CD4-positive, CD25-positive, alpha-beta regulatory T cell (primary cell): ENCODE measurements around the gene ASAP2. TPM values are rescaled to one million over a fixed set of nuclear protein-coding genes. Genes with fewer than 3 reads are reported as not detected.

Source experiments
- ATAC-seq, 2 donors: fragments of 150-1000 bp; cut with Tn5 transposase; one replicate each; pipeline ENCODE4 v1.10.0; 2021; ENCODE audit warnings: low read depth in 2 of 2, moderate number of reproducible peaks in 2 of 2, moderate library complexity in 1 of 2
- DNase-seq, 3 donors: peaks; one replicate each; pipeline versions ENCODE4 v3.0.0 to v3.0.0-alpha.2; 2012 to 2022; ENCODE audit warnings: mixed read lengths in 1 of 3
- H3K27ac ChIP-seq: one replicate; pipeline ENCODE4 v1.7.0; 2013; ENCODE audit warnings: mild to moderate bottlenecking, low read length; ENCODE audit not compliant: insufficient read depth, poor library complexity, severe bottlenecking
- H3K27me3 ChIP-seq: one replicate; pipeline ENCODE4 v1.7.0; 2013; ENCODE audit warnings: low read length; ENCODE audit not compliant: control insufficient read depth, insufficient read depth
- H3K36me3 ChIP-seq: one replicate; pipeline ENCODE4 v1.7.0; 2013; ENCODE audit warnings: mild to moderate bottlenecking, low read length, moderate library complexity; ENCODE audit not compliant: control insufficient read depth, insufficient read depth
- H3K4me1 ChIP-seq: 2 replicates; pipeline ENCODE4 v1.7.0; 2013; ENCODE audit warnings: mild to moderate bottlenecking, low read length; ENCODE audit not compliant: insufficient read depth, control insufficient read depth, poor library complexity, severe bottlenecking
- H3K4me3 ChIP-seq: one replicate; pipeline ENCODE4 v1.7.0; 2013; ENCODE audit warnings: low read depth, mild to moderate bottlenecking, low read length, moderate library complexity
- H3K9me3 ChIP-seq, 2 experiments: 1 replicate in 1 of 2; 2 replicates in 1 of 2; pipeline ENCODE4 v1.7.0; 2013; ENCODE audit warnings: low read length in 2 of 2, mild to moderate bottlenecking in 1 of 2, moderate library complexity in 1 of 2; ENCODE audit not compliant: control insufficient read depth in 2 of 2
- H3K27ac Mint-ChIP-seq, 3 donors: one replicate each; pipeline ENCODE4 v1.8.0; 2020 to 2022; ENCODE audit warnings: mild to moderate bottlenecking in 3 of 3, mixed read lengths in 3 of 3, moderate library complexity in 2 of 3
- H3K27me3 Mint-ChIP-seq: one replicate; pipeline ENCODE4 v1.8.0; 2022; ENCODE audit warnings: mild to moderate bottlenecking, mixed read lengths
- H3K36me3 Mint-ChIP-seq: one replicate; pipeline ENCODE4 v1.8.0; 2020; ENCODE audit warnings: mixed read lengths
- H3K4me1 Mint-ChIP-seq, 4 donors: one replicate each; pipeline ENCODE4 v1.8.0; 2020 to 2022; ENCODE audit warnings: mixed read lengths in 4 of 4, mild to moderate bottlenecking in 1 of 4
- H3K4me3 Mint-ChIP-seq, 4 donors: one replicate each; pipeline ENCODE4 v1.8.0; 2020 to 2022; ENCODE audit warnings: mild to moderate bottlenecking in 4 of 4, mixed read lengths in 4 of 4, moderate library complexity in 3 of 4
- H3K9me3 Mint-ChIP-seq, 7 donors: one replicate each; pipeline ENCODE4 v1.8.0; 2020 to 2022; ENCODE audit warnings: mixed read lengths in 7 of 7, mild to moderate bottlenecking in 3 of 7, moderate library complexity in 2 of 7
- polyA plus RNA-seq, 4 donors: library from polyadenylated mRNA; unstranded; fragments of 300-500 nt; fragmentation: Illumina TruSeq; gene quantifications; one replicate each; pipeline ENCODE4 v1.2.3, GENCODE V29; 2021
- total RNA-seq: library from RNA; stranded (reverse); gene quantifications from one replicate; pipeline ENCODE4 v1.2.3, GENCODE V29; 2022

The ASAP2 gene
- total and polyA plus RNA-seq, 5 donors from 2014 or later = 1.5 TPM; not detected in 4

GRCh38 chr2:9191041-9191481, 15.6 kb upstream of the ASAP2 start:
- Mint-ChIP-seq H3K9me3 (peaks cover 0 to 2% (median 0%) of the 10 kb centered on the region in 7 donors), H3K27ac (no peak overlapping the region), H3K4me3 (no peak overlapping the region), H3K27me3 (no peaks in the 10 kb centered on the region), H3K4me1 (no peaks in the 10 kb centered on the region), H3K36me3 (no peaks in the 10 kb centered on the region)
- no peaks in the 10 kb centered on the region for H3K9me3 ChIP-seq
- DNase-seq = no peak
- H3K4me1 ChIP-seq = no peaks in the 10 kb centered on the region
- H3K27me3 ChIP-seq = no peaks in the 10 kb centered on the region
- no peak for ATAC-seq
- H3K36me3 ChIP-seq = no peaks in the 10 kb centered on the region
- H3K27ac ChIP-seq = no peak overlapping the region
- H3K4me3 ChIP-seq = no peak overlapping the region

- peaks cover 0 to 2% (median 0%) of the 10 kb centered on the region in 7 donors for H3K9me3 Mint-ChIP-seq
- Histone ChIP-seq H3K4me3 (no peak overlapping the region), H3K36me3 (no peaks in the 10 kb centered on the region), H3K4me1 (no peaks in the 10 kb centered on the region), H3K27ac (no peak overlapping the region), H3K9me3 (no peaks in the 10 kb centered on the region), H3K27me3 (no peaks in the 10 kb centered on the region)
- ATAC-seq (no peak), DNase-seq (no peak)
- H3K27me3 Mint-ChIP-seq = peaks cover 4% of the 10 kb centered on the region
- no peaks in the 10 kb centered on the region for H3K36me3 Mint-ChIP-seq
- no peak overlapping the region for H3K4me3 Mint-ChIP-seq
- H3K4me1 Mint-ChIP-seq = no peaks in the 10 kb centered on the region
- no peak overlapping the region for H3K27ac Mint-ChIP-seq
These were observed 13.9 kb upstream of the ASAP2 start for GRCh38 chr2:9192712-9193111.

- no peak for ATAC-seq
- H3K4me3 Mint-ChIP-seq = no peak overlapping the region
These were observed 12.3 kb upstream of the ASAP2 start for GRCh38 chr2:9194352-9194751.

DNA sequence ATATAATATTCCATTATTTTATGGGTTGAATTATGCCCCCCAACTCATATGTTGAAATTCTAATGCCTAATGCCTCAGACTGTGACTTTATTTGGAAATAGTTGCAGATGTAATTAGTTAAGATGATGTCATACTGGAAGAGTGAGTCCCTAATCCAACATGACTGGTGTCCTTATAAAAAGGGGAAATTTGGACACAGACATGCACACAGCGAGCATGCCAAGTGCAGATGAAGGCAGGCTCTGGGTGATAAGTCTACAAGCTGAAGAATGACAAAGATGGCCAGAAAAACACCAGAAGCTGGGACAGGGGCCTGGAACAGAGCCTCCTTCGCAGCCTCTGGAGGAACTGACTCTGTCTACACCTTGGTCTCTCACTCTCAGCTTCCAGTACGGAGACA, 10.0 kb upstream of the ASAP2 start:
- Histone ChIP-seq H3K27ac (no peak overlapping the region), H3K36me3 (no peaks in the 10 kb centered on the region), H3K27me3 (peaks cover 7% of the 10 kb centered on the region), H3K9me3 (no peaks in the 10 kb centered on the region), H3K4me3 (no peak overlapping the region), H3K4me1 (no peaks in the 10 kb centered on the region)
- Mint-ChIP-seq H3K36me3 (no peaks in the 10 kb centered on the region), H3K9me3 (peaks cover 0 to 3% (median 0%) of the 10 kb centered on the region in 7 donors), H3K27ac (no peak overlapping the region), H3K4me3 (no peak overlapping the region), H3K4me1 (no peaks in the 10 kb centered on the region), H3K27me3 (peaks cover 19% of the 10 kb centered on the region)
- no peak for DNase-seq
- ATAC-seq = no peak

More at GRCh38 chr2:9194352-9194751, 12.3 kb upstream of the ASAP2 start:
- Mint-ChIP-seq H3K27ac (no peak overlapping the region), H3K9me3 (peaks cover 0 to 2% (median 0%) of the 10 kb centered on the region in 7 donors), H3K4me1 (no peaks in the 10 kb centered on the region), H3K27me3 (peaks cover 9% of the 10 kb centered on the region), H3K36me3 (no peaks in the 10 kb centered on the region)
- peaks cover 5% of the 10 kb centered on the region for H3K27me3 ChIP-seq
- DNase-seq = no peak
- H3K4me3 ChIP-seq = no peak overlapping the region
- no peaks in the 10 kb centered on the region for H3K4me1 ChIP-seq
- no peak overlapping the region for H3K27ac ChIP-seq
- H3K36me3 ChIP-seq = no peaks in the 10 kb centered on the region
- no peaks in the 10 kb centered on the region for H3K9me3 ChIP-seq

DNA sequence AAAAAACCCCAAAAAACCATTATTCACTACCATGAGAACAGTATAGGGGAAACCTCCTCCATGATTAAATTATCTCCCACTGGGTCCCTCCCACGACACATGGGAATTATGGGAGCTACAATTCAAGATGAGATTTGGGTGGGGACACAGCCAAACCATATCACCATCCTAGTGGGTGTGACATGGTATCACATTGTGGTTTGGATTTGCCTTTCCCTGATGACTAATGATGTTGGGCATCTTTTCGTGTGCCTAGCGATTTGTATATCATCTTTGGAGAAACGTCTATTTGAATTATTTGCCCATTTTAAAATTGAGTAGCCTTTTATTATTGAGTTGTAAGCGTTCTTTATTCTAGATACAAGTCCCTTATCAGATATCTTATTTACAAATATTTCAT, 8.7 kb upstream of the ASAP2 start:
- Histone ChIP-seq H3K4me1 (no peaks in the 10 kb centered on the region), H3K27ac (no peak overlapping the region), H3K9me3 (no peaks in the 10 kb centered on the region), H3K27me3 (peaks cover 10% of the 10 kb centered on the region), H3K36me3 (no peaks in the 10 kb centered on the region), H3K4me3 (no peak overlapping the region)
- no peaks in the 10 kb centered on the region for H3K36me3 Mint-ChIP-seq
- DNase-seq = no peak
- H3K27ac Mint-ChIP-seq = no peak overlapping the region
- ATAC-seq = no peak
- no peaks in the 10 kb centered on the region for H3K4me1 Mint-ChIP-seq
- no peak overlapping the region for H3K4me3 Mint-ChIP-seq
- peaks cover 0 to 3% (median 0%) of the 10 kb centered on the region in 7 donors for H3K9me3 Mint-ChIP-seq
- H3K27me3 Mint-ChIP-seq = peaks cover 25% of the 10 kb centered on the region

GRCh38 chr2:9199716-9200632, 6.6 kb upstream of the ASAP2 start:
- Mint-ChIP-seq H3K4me1 (no peaks in the 10 kb centered on the region), H3K36me3 (no peaks in the 10 kb centered on the region), H3K4me3 (no peak overlapping the region), H3K27me3 (peaks cover 41% of the 10 kb centered on the region), H3K9me3 (peaks cover 0 to 3% (median 0%) of the 10 kb centered on the region in 7 donors), H3K27ac (no peak overlapping the region)
- peaks cover 22% of the 10 kb centered on the region for H3K27me3 ChIP-seq
- no peak for ATAC-seq
- H3K4me1 ChIP-seq = no peaks in the 10 kb centered on the region
- no peak overlapping the region for H3K4me3 ChIP-seq
- no peaks in the 10 kb centered on the region for H3K36me3 ChIP-seq
- H3K9me3 ChIP-seq = no peaks in the 10 kb centered on the region
- DNase-seq = no peak
- no peak overlapping the region for H3K27ac ChIP-seq

DNA sequence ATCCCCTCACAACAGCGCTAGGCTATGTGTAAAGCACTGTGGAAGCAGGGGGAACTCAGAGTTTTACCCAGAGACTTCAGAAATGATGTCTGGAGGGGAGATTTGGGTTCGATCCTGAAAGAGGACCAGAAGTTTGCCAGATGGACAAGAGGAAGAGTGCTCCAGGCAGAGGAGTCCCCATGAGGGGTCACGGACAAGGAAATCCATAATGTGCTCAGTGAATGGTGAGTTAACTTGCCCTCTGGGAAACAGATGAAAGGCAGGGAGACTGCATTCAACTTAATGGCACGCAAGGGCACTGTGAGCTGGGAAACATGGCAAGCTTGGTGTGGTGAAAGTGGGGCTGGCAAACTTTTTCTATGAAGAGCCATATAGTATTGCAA, 6.0 kb upstream of the ASAP2 start:
- peaks cover 0 to 2% (median 0%) of the 10 kb centered on the region in 4 donors for H3K4me1 Mint-ChIP-seq

More for the DNA sequence above, 6.0 kb upstream of the ASAP2 start:
- H3K27ac ChIP-seq = no peak overlapping the region
- no peaks in the 10 kb centered on the region for H3K9me3 ChIP-seq
- Mint-ChIP-seq H3K27ac (no peak overlapping the region), H3K36me3 (no peaks in the 10 kb centered on the region), H3K27me3 (peaks cover 47% of the 10 kb centered on the region), H3K9me3 (peaks cover 0 to 3% (median 0%) of the 10 kb centered on the region in 7 donors), H3K4me3 (no peak overlapping the region)
- no peaks in the 10 kb centered on the region for H3K36me3 ChIP-seq
- no peak overlapping the region for H3K4me3 ChIP-seq
- ATAC-seq (no peak), DNase-seq (no peak)
- peaks cover 27% of the 10 kb centered on the region for H3K27me3 ChIP-seq
- no peaks in the 10 kb centered on the region for H3K4me1 ChIP-seq
